K562 (cell line): ENCODE measurements around the gene ISYNA1. TPM values are rescaled to one million over a fixed set of nuclear protein-coding genes. Genes with fewer than 3 reads are reported as not detected.
A peak's percentile ranks its signal among the peaks of the same experiment; 100 is the strongest.

Experiments
- ATAC-seq: fragments of 200-7000 bp; cut with Tn5 transposase; 3 replicates; pipeline ENCODE4 v1.9.1; 2020; ENCODE audit warnings: moderate library complexity
- BruUV-seq: library from RNA; stranded (reverse); fragments of 400-500 nt; replicated peaks from 2 replicates; lab custom pipeline; 2021; lab: Mats Ljungman, UMichigan
- CTCF ChIA-PET: fragments of 300-600 bp; formaldehyde crosslinking; extraction: SDS; loops from one replicate; lab custom pipeline; 2021; ENCODE audit warnings: low intra/inter-chr PET ratio; lab: Yijun Ruan, JAX
- POLR2A ChIA-PET: fragments of 300-600, 350-650 bp; sonication (Branson Sonifier 250); formaldehyde crosslinking; extraction: SDS; loops from one replicate; lab custom pipeline; 2021; ENCODE audit warnings: antibody characterized with exemption, inconsistent platforms; lab: Yijun Ruan, JAX
- DNase-seq, 4 experiments: peaks; one replicate each; pipeline versions ENCODE4 v3.0.0 to v3.0.0-alpha.2; 2011 to 2018; ENCODE audit warnings: low spot score in 3 of 4, mixed read lengths in 3 of 4; ENCODE audit errors: extremely low read depth in 1 of 4
- FAIRE-seq: peaks from 2 replicates; lab custom pipeline; 2011; peaks lifted over from hg19 to GRCh38; lab: Jason Lieb, UNC
- H2AFZ ChIP-seq: 2 replicates; pipeline ENCODE4 v1.6.0; 2011; ENCODE audit warnings: low read depth, low read length, control low read depth, inconsistent platforms
- H3K27ac ChIP-seq: fragments of 200-600 bp; 3 replicates; pipeline ENCODE4 v1.8.0; 2011; ENCODE audit warnings: low read depth, mild to moderate bottlenecking, control low read depth, inconsistent platforms, low read length, moderate library complexity, mixed read lengths; ENCODE audit errors: extremely low read depth
- H3K27me3 ChIP-seq, 2 experiments: fragments of 300-600 bp in 1 of 2; 2 replicates in 1 of 2; 3 replicates in 1 of 2; pipeline versions ENCODE4 v1.6.0 to v1.8.0; 2011; ENCODE audit warnings: inconsistent platforms in 2 of 2, low read length in 2 of 2, mild to moderate bottlenecking in 1 of 2, mixed read lengths in 1 of 2, moderate library complexity in 1 of 2; ENCODE audit not compliant: control insufficient read depth in 2 of 2, insufficient read depth in 2 of 2
- H3K36me3 ChIP-seq: fragments of 300-600 bp; 3 replicates; pipeline ENCODE4 v1.8.0; 2011; ENCODE audit warnings: mild to moderate bottlenecking, low read length, inconsistent platforms; ENCODE audit not compliant: control insufficient read depth, insufficient read depth
- H3K4me1 ChIP-seq, 2 experiments: fragments of 200-600 bp in 1 of 2; replicated peaks in 1 of 2; 2 replicates in 1 of 2; 3 replicates in 1 of 2; pipeline versions ENCODE4 v1.5.1 to v1.8.0; 2011; ENCODE audit warnings: inconsistent platforms in 2 of 2, low read length in 2 of 2, mild to moderate bottlenecking in 1 of 2, mixed read lengths in 1 of 2, moderate library complexity in 1 of 2; ENCODE audit not compliant: control insufficient read depth in 2 of 2, insufficient read depth in 2 of 2
- H3K4me2 ChIP-seq: 2 replicates; pipeline ENCODE4 v1.6.1; 2011; ENCODE audit warnings: low read length, control low read depth, inconsistent platforms, mixed read lengths; ENCODE audit not compliant: insufficient read depth
- H3K4me3 ChIP-seq: fragments of 200-600 bp; sonication (generic), shearing (Covaris generic); 2 replicates; pipeline ENCODE4 v1.5.1; 2016; ENCODE audit warnings: control low read depth, inconsistent platforms
- H3K79me2 ChIP-seq: fragments of 200-600 bp; 3 replicates; pipeline ENCODE4 v1.8.0; 2011; ENCODE audit warnings: low read length, inconsistent platforms; ENCODE audit not compliant: control insufficient read depth, insufficient read depth
- H3K9ac ChIP-seq, 2 experiments: 2 replicates each; pipeline versions ENCODE4 v1.6.0 to v1.6.1; 2011; ENCODE audit warnings: low read depth in 2 of 2, low read length in 2 of 2, control low read depth in 1 of 2, inconsistent platforms in 1 of 2, mild to moderate bottlenecking in 1 of 2, mixed read lengths in 1 of 2; ENCODE audit not compliant: insufficient read depth in 1 of 2
- H3K9me1 ChIP-seq: one replicate; pipeline ENCODE4 v1.6.0; 2011; ENCODE audit warnings: inconsistent platforms, mild to moderate bottlenecking, low read length, moderate library complexity; ENCODE audit not compliant: control insufficient read depth, insufficient read depth
- H3K9me3 ChIP-seq: replicated peaks from 2 replicates; pipeline ENCODE4 v1.5.1; 2011; ENCODE audit warnings: low read depth, low read length, inconsistent platforms; ENCODE audit not compliant: control insufficient read depth, insufficient read depth
- H4K20me1 ChIP-seq: replicated peaks from 2 replicates; pipeline ENCODE4 v1.6.1; 2011; ENCODE audit warnings: low read length, inconsistent platforms, mixed read lengths; ENCODE audit not compliant: control insufficient read depth, insufficient read depth
- ATF7 ChIP-seq: fragments of 450-650 bp; IDR thresholded peaks from 2 replicates; pipeline ENCODE4 v1.7.1; 2014; ENCODE audit warnings: mild to moderate bottlenecking, moderate library complexity
- BCL6 ChIP-seq: fragments of 250-450 bp; sonication (Bioruptor Pico); IDR thresholded peaks from 2 replicates; pipeline ENCODE4 v1.4.0; 2020
- C11orf30 ChIP-seq: fragments of 450-650 bp; IDR thresholded peaks from 2 replicates; pipeline ENCODE4 v1.6.1; 2016; ENCODE audit warnings: low read depth, mild to moderate bottlenecking
- CBX3 ChIP-seq, 2 experiments: IDR thresholded peaks; 1 replicate in 1 of 2; 2 replicates in 1 of 2; pipeline ENCODE4 v1.6.1; 2012; ENCODE audit warnings: inconsistent platforms in 2 of 2, low read length in 2 of 2, borderline replicate concordance in 1 of 2, control low read depth in 1 of 2
- HDAC6 ChIP-seq: IDR thresholded peaks from 2 replicates; pipeline ENCODE4 v1.6.1; 2012; ENCODE audit warnings: low read depth, mild to moderate bottlenecking, control low read depth, inconsistent platforms, low read length, moderate library complexity
- KLF1 ChIP-seq: fragments of 450-650 bp; IDR thresholded peaks from 2 replicates; pipeline ENCODE4 v1.6.1; 2016; ENCODE audit warnings: missing genetic modification characterization, missing compliant biosample characterization
- NKRF ChIP-seq: fragments of 450-650 bp; IDR thresholded peaks from 2 replicates; pipeline ENCODE4 v1.6.1; 2016; ENCODE audit warnings: borderline replicate concordance
- REST ChIP-seq, 2 experiments: fragments of 450-650 bp; formaldehyde crosslinking in 1 of 2; IDR thresholded peaks; 2 replicates each; pipeline versions ENCODE4 v1.4.0 to v1.6.1; 2014 to 2020; ENCODE audit warnings: mild to moderate bottlenecking in 2 of 2, borderline replicate concordance in 1 of 2, low read depth in 1 of 2
- SMC3 ChIP-seq: conservative IDR thresholded peaks from 2 replicates; pipeline ENCODE4 v1.6.1; 2011; ENCODE audit warnings: low read depth, low read length, improper control_type of control experiment; ENCODE audit not compliant: insufficient read depth
- ZNF263 ChIP-seq: sonication (generic); formaldehyde crosslinking; IDR thresholded peaks from 2 replicates; pipeline ENCODE4 v1.8.0; 2022; ENCODE audit warnings: mild to moderate bottlenecking, missing genetic modification reagents, borderline replicate concordance
- ZSCAN32 ChIP-seq: fragments of 450-650 bp; formaldehyde crosslinking; IDR thresholded peaks from 2 replicates; pipeline ENCODE4 v1.4.0; 2020; ENCODE audit warnings: mild to moderate bottlenecking, moderate library complexity
- WGBS: fragments of 100-300 bp; shearing (Covaris generic); methylation state at CpG from one replicate; pipeline ENCODE4 v1.1.6; 2016; ENCODE audit warnings: low coverage, mixed read lengths; ENCODE audit not compliant: insufficient coverage; ENCODE audit errors: missing lambda C conversion rate; 5-methylcytosine and 5-hydroxymethylcytosine counted together
- in situ Hi-C: fragments of 300-500 bp; cut with MboI; formaldehyde crosslinking; loops from 4 replicates; pipeline ENCODE4 v1.15.0; 2018; ENCODE audit warnings: inconsistent platforms, mixed read lengths
- intact Hi-C: fragments of 100-400 bp; cut with micrococcal nuclease; formaldehyde crosslinking; loops from 2 replicates; pipeline ENCODE4 v1.14.2; 2022
- polyA plus RNA-seq, 8 experiments: library from polyadenylated mRNA; depleted of rRNA in 4 of 8; stranded (reverse) in 5 of 8; unstranded in 3 of 8; fragments of >200 nt; fragmentation: Nextera tagmentation in 2 of 8; fragmentation: Illumina TruSeq in 1 of 8; extraction: Ambion mirVana in 2 of 8; extraction: Trizol in 1 of 8; gene quantifications; 2 replicates each; pipeline versions ENCODE4 v1.2.1 to v1.2.3, GENCODE V29; 2011 to 2014; ENCODE audit warnings: inconsistent platforms in 1 of 8, missing spikeins in 1 of 8
- total RNA-seq, 7 experiments: library from RNA; depleted of rRNA in 6 of 7; stranded (reverse); fragments of >200 nt in 6 of 7; fragmentation: Illumina TruSeq in 2 of 7; extraction: Trizol in 2 of 7; gene quantifications; 2 replicates each; pipeline versions ENCODE4 v1.2.1 to v1.2.3, GENCODE V29; 2011 to 2021; ENCODE audit warnings: low replicate concordance in 1 of 7

ISYNA1 gene
- total and polyA plus RNA-seq, 9 of the 15 experiments (the other 6 are each of a cell fraction or from before 2014, with no cell fraction given), result 21.8 to 460 (median 93.2) TPM

GRCh38 chr19:18431351-18432197, 6.4 kb downstream of the ISYNA1 start:
- H3K4me2 ChIP-seq, result 0 out of 2 replicates have a peak overlapping the region, but pooled peaks have one; percentile 46
- no peak for ATAC-seq
- H3K9me3 ChIP-seq, result no peaks in the 10 kb centered on the region
- intact Hi-C loops (no loop called here), in situ Hi-C loops (no loop called here)
- no peak overlapping the region for H3K4me3 ChIP-seq
- no peak overlapping the region for H2AFZ ChIP-seq
- BruUV-seq, result no TSS peak
- H3K79me2 ChIP-seq, result peaks cover 62% of the 10 kb centered on the region
- peaks cover 84% of the 10 kb centered on the region for H3K36me3 ChIP-seq
- 79% methylated on average over 19 of the region's 34 CpGs for WGBS
- CTCF ChIA-PET, result no interaction called here
- no peaks in the 10 kb centered on the region for H3K9me1 ChIP-seq
- peak overlapping the region in 1 of 2 experiments; percentile 92; a peak in 2 of 4 replicates for H3K9ac ChIP-seq
- no peak for DNase-seq
- H3K4me1 ChIP-seq, result peaks cover 36 to 99% of the 10 kb centered on the region in 2 experiments
- H3K27ac ChIP-seq, result peak overlapping the region; percentile 67; the same call in 1 of the 3 replicates
- POLR2A ChIA-PET, result interaction anchor here (0.6 to 1.5 kb wide), 5 partner anchors 9 to 143 kb away, joined by 3 to 6 read pairs (median 3); partner anchors contain the start of gene SSBP4
- H3K27me3 ChIP-seq, result no peaks in the 10 kb centered on the region
- no peak for FAIRE-seq
- peaks cover 12% of the 10 kb centered on the region; the same call in 1 of the 2 replicates for H4K20me1 ChIP-seq
- TF ChIP-seq SMC3 (no peak), CBX3 (IDR thresholded peaks at IDR 0.05; ENCODE audit: borderline replicate concordance in 1 of 2, low read length in 2 of 2) (no peak), REST (IDR thresholded peaks at IDR 0.05; ENCODE audit: borderline replicate concordance) (no peak), REST (CRISPR knock-in tag; IDR thresholded peaks at IDR 0.05; ENCODE audit: low read depth) (no peak), BCL6 (no peak), ZSCAN32 (CRISPR knock-in tag) (no peak), KLF1 (tag) (no peak), ATF7 (no peak), HDAC6 (no peak), NKRF (no peak), C11orf30 (no peak), ZNF263 (CRISPR knock-in tag) (peak; percentile 90)
